IPS DF 19.7 (cell line): ENCODE data around the gene C16orf90.
"Not testable (repeated sequence)": the region's sequence is repeated elsewhere in the genome, so short reads cannot be mapped to it uniquely, and the experiment has no call there.

ENCODE experiments used
- DNase-seq: peaks from one replicate; pipeline ENCODE4 v3.0.0-alpha.2; 2013; ENCODE audit warnings: low read depth, low spot score

The C16orf90 gene

DNA sequence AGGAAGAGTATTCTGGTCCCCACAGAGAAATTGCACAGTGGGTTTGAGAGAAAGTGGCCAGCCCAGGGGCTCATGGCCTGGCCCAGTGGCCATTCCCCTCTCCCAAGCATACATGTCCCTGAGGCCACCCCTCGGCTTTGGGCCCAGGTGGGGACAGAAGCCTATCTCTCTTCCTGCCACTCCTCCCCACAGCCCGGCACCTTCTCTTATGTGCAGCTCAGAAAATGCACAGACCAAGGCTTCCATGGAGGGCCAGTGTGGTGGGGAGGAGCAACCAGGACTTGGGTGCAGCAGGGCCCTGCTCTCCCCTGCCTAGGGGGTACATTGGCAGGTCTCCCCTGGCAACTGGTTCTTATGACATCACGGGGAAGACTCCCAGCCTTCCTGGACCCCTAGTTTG lies at the start of gene C16orf90:
TSS of gene C16orf90 (minus strand) at position 314 of the 400 bp plus-strand sequence. CDS start at position 246, 68 bp downstream.
- DNase-seq = no peak

GRCh38 chr16:3542601-3543373 lies 47.5 kb upstream of the C16orf90 start:
- DNase-seq = no peak

- DNase-seq = no peak
Measured at GRCh38 chr16:3541527-3542155, 46.4 kb upstream of the C16orf90 start.

DNA sequence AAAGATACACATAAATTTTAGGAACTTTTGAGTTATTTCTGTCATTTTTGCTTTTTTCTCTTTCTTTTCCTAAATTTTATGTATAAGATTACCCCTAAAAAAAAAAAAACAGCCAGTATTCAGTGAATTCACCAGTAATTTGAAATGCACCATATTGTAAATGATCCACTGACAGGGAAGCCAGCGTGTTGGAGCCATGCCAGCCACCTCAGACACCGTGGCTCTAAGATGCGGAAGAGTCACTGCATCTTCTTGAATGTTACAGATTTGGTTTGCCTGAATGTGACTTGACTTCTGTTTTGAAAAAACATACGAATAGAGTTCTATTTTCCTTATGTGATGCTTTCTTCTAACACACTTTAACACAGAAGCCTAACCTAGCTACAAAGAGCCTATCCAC lies 42.9 kb upstream of the C16orf90 start:
- no peak for DNase-seq

DNA sequence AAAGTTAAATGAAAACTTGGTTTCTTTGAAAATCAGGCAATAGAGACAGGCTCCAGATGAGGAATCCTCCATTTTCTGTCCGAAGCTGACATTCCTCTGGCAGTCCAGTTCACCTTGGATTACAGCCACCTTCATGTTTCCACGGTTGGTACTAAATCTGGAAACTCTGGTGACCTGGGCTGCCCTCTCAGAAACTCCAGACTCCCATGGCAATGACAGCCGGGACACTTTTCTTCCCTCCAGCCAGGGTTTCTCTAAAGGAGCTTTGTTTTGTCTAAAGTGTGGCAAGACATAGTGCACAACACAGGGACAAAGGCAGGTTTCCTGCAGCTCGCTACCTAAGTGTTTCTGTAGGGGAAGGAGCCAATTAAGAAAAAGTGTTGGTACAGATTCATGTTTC lies 41.6 kb upstream of the C16orf90 start:
- DNase-seq = no peak

DNA sequence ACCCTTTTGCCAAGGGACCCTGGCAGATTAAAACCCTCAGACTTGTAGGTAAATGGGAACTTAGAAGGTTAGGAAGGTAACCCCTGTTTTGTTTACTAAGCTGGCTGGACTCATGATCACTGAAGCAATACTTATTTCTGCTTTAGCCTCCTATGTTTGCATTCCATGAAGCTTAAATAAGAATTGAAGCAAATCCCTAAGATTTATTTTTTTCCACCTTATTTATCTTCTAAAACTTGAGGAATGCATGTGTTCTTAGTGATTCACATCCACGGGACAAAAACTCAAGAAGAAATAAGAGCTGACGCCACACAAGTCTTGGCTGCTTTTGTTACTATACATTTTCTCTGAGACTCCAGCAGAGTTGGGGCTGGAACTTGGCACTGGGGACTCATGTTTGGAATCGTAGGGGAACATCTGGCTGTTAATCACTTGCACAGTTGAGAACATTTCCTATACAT lies 41.0 kb upstream of the C16orf90 start:
- no peak for DNase-seq

DNA sequence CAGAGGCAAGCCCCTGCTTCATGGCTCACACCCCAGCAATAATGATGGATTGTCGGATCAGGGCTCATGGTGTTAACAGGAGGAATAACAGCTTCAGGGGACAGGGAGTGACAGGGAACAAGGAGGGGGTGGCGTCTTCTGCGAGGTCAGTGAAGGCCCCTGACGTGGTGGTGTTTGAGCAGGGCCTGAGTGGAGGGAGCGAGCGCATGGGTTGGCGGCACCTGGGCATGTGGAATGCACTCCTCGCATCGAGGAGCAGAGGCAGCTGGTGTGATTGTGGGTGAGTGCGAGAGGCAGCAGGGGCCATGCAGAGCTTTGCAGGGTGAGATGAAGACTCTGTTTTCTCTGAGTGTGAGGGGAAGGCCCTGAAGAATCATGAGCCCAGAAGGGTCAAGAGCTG lies 38.8 kb upstream of the C16orf90 start:
- no peak for DNase-seq

- DNase-seq = no peak
Measured at GRCh38 chr16:3532741-3533140, 37.5 kb upstream of the C16orf90 start.

DNA sequence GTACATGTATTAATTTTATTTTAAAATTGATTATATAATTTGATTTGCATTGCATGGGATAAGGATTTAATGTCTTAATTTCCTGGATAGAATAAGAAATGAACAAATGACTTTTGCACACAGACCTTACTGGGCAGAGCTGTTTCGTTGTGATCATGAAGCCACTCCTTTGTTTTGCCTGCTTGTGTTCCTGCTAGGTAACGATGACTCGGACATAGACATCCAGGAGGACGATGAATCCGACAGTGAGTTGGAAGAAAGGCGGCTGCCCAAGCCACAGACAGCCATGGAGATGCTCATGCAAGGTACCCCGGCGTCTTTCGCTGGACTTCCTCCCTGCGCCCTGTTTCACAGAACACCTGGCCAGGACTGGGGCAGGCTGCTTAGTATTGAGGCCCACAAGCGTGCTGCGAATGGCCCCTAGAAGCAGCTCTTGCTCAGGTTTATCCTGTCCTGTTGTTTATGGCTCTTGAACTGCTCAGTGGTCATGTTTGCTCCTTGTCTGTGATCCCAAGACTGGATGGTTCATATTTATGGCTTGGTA lies 35.2 kb upstream of the C16orf90 start:
- no peak for DNase-seq

GRCh38 chr16:3529175-3529574 lies 33.9 kb upstream of the C16orf90 start:
- no peak for DNase-seq

- DNase-seq = no peak
Measured at GRCh38 chr16:3528406-3528805, 33.1 kb upstream of the C16orf90 start.

- not testable (repeated sequence) for DNase-seq
Measured at GRCh38 chr16:3527216-3527829, 32.0 kb upstream of the C16orf90 start.

- DNase-seq = no peak
Measured at GRCh38 chr16:3525951-3526350, 30.7 kb upstream of the C16orf90 start.

- DNase-seq = no peak
Measured at GRCh38 chr16:3523281-3523680, 28.0 kb upstream of the C16orf90 start.

- no peak for DNase-seq
Measured at GRCh38 chr16:3520841-3521240, 25.6 kb upstream of the C16orf90 start.

DNA sequence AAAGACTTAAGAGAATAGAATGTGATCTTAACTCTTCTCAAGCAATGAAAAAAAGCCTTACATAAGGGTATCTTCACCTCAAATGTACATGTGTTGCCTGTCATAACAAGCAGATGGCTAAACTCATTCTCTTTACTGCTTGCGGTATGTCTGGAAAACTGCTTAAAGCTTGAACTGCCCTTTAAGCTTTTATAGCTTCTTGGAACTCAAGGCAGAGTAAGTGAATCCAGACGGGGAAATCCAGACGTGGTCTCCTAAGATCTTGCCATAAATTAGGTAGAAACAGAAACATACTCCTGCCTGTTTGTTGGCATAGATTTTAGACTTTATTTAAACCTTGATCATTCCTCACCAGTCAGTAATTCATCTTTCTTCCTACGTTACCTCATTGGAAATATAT lies 25.1 kb upstream of the C16orf90 start:
- DNase-seq = no peak

GRCh38 chr16:3519581-3519980 lies 24.3 kb upstream of the C16orf90 start:
- no peak for DNase-seq

GRCh38 chr16:3518986-3519348 lies 23.7 kb upstream of the C16orf90 start:
- DNase-seq = no peak

DNA sequence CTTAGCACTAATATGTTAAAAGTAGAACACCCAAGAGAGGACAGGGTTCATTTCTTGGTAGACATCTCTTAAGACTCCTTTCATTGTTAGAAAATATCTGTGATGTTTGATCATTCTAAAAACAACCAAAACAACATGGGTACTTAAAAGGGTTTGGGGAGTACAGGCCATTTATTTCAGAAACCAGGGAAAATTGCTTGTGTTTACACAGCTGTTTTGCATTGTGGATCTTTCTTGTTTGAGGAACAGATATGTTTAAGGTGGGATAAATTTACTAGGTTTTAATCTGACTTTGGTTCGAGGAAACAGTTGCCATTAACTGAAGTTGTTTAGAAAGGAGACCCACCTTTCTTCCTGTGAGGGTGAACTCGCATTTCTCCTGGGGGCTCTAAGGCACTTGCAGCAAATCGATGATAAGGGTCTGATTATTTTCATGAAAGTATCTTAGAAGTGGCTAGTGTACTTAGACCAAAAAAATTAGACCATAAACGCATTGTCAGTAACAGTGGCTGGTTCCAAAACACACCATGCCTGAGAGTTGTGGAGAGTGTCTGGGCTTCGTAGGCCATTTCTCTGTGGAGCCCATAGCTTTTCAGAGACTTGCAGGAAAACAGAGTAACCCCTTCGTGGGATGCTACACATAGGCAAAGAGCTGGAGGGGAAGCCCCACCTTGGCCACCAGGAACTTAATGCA lies 23.1 kb upstream of the C16orf90 start:
- DNase-seq = no peak

- no peak for DNase-seq
Measured at GRCh38 chr16:3515897-3516296, 20.6 kb upstream of the C16orf90 start.

DNA sequence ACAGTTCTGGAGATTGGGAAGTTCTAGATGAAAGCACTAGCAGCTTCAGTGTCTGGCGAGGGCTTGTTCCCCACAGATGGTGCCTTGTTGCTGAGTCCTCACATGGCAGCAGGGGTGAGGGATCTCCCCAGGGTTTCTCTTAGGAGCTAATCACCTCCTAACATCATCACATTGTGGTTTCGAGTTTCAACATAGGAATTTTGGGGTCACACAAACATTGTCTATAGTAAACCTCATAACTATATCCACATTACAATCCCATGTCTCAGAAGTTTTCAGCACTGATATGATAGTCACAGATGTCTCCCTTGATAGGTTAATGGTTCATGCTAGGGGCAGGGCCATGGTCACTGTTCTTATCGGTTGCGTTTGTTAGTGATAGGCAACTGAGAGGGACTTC lies 19.3 kb upstream of the C16orf90 start:
- no peak for DNase-seq
